NCI-H748 (cell line): ENCODE results near the gene DTWD2.

ENCODE experiments used
- DNase-seq: peaks from one replicate; lab custom pipeline; 2025; ENCODE audit not compliant: unreplicated experiment; lab: John Stamatoyannopoulos, UW

DTWD2 gene, protein sequence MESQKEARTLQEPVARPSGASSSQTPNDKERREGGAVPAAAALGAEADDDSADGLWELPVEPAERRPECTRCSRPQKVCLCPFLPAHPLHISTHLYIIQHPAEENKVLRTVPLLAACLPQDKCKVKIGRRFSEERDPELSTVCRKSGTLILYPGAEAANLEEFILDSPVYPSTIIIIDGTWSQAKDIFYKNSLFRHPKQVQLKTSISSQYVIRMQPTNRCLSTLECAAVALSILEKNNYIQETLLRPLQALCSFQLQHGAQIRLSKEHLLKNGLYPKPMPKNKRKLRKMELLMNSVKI

DNA sequence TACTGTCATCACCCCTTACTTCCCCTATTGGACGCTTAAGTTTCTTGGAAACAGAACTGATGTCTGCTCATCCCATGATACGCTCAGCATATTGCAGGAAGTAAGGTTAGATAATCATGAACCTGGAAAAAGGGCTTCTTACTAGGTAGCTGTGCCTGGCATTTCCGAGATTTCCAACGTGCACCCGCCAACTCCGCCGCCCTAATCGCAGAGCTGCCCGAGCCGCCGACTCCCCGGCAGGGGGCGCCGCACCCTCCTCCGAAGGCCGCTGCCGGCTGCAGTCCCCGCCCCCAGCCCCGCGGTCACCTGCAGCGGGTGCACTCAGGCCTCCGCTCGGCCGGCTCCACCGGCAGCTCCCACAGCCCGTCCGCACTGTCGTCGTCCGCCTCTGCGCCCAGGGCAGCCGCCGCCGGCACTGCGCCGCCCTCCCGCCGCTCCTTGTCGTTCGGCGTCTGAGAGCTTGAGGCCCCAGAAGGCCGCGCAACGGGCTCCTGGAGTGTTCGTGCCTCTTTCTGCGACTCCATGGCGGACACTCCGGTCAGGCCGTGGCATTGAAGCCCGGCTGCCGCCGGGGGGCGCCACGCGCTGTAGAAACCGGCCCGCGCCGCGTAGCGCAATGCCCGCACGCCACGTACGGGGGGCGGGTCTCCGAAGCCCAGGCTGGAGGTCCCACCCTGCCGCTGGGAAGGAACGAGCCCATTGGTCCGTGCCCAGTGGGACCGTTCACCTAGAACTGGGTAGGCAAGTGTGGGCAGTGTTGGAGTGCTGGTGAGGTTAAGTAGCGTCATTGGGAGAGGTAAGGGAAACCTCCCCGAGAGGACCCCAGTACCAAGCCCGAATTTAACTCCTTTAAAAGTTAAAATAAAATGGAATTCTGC, at the start of gene DTWD2:
DTWD2 (minus strand) TSS at position 560 of the 878 bp plus-strand sequence; CDS start at position 524, 36 bp downstream.
- peak; percentile 97 for DNase-seq

DNA sequence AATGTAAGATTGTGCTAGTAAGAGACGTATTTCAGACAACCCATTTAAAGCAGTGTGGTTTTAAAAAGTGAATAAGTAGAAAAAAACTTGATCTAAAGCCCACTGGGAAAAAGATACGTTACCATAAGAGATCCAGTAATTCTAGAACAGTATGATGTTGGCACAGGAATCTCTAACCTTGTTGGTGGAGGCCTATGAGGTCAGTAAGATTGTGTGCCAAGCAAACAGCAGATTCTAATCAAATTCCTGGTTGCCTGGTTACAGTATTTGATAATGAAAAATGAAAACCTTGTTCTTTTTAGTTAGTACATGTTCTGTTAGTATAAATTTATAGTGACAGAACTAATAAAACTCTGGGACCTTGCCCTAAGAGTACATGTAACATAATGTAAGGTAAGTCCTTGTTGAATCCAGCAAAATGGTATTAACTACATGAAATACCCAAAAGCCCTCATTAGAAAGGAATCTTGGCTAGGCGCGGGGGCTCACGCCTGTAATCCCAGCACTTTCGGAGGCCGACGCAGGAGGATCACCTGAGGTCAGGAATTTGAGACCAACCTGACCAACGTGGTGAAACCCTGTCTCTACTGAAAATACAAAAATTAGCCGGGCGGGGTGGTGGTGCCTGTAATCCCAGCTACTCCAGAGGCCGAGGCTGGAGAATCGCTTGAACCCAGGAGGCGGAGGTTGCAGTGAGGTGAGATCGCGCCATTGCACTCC, 49.3 kb upstream of the DTWD2 start:
- no peak for DNase-seq

DNA sequence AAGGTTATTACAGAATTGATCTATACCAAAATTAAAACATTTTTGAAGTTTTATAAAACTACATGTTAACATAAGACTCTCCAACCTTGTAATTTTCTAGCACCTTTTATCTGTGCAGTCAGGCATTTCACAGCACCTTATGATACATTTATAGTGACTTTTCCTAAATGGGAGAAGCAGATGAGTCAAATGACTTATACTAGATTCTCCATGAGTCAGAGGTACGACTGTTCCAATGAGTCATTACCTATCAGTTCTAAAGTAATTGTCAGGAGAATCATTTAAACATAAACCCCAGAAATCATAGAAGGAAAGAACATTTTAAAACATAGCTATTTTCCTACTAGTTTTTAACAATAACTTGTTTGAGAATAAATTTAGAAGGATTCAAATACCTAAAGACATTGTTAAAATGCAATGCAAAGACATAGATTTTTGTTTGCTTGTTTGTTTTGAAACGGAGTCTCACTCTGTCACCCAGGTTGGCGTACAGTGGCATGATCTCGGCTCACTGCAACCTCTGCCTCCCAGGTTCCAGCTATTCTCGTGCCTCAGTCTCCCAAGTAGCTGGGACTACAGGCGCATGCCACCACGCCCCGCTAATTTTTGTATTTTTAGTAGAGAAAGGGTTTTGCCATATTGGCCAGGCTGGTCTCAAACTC, 47.9 kb upstream of the DTWD2 start:
- DNase-seq: no peak

DNA sequence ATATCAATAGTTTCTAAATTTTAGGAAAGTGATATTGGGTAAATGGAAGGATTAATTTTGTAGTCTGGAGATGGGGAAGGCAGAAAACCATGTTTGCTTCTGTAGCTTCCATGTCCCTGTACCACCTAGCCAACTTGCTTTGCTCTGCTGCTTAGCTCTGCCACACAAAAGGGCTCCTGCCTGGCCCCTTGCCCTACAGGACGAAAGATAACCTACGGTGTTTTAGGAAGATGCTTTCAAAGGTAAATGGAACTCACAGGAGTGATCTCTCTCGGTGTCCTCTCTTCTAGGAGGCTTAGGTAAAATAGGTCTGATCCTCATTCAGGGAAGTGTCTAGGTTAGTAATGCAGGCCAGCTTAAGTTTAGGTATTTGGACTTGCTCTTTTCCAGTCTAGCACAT, 44.8 kb upstream of the DTWD2 start:
- DNase-seq: no peak

DNA sequence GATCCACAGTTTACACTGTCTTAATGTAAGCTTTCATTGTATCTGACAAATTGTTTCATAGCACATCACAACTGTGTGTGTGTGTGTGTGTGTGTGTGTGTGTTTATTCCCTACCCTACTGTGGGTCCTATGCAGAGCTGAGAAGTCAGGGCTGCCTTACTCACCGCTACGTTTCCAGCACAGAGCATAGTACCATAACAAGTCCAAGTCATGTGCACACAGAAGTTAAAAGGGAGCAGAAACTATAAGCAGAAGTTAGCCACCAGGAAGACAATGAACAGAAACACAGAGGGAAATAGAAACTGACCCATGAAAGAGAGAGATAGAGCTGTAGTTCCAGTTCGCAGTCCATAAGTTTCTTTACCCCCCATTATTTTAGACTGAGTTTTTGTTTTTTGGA, 44.3 kb upstream of the DTWD2 start:
- DNase-seq: no peak

DNA sequence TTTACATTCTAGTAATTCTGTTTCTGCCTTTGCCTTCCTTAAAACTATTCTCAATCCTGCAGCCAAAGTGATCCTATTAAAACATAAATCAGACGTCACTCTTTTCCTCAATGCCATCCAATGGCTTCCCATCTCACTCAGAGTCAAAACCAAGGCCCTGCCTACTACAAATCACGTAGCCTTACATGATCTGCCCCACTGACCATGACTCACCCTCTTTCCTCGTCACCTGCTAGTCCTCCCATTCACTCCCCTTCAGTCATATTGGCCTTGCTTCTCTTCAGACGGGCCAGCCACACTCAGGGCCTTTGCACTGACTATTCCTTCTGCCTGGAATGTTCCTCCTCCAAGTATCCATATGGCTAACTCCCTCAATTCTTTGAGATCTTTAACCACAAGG, 43.6 kb upstream of the DTWD2 start:
- DNase-seq: no peak

DNA sequence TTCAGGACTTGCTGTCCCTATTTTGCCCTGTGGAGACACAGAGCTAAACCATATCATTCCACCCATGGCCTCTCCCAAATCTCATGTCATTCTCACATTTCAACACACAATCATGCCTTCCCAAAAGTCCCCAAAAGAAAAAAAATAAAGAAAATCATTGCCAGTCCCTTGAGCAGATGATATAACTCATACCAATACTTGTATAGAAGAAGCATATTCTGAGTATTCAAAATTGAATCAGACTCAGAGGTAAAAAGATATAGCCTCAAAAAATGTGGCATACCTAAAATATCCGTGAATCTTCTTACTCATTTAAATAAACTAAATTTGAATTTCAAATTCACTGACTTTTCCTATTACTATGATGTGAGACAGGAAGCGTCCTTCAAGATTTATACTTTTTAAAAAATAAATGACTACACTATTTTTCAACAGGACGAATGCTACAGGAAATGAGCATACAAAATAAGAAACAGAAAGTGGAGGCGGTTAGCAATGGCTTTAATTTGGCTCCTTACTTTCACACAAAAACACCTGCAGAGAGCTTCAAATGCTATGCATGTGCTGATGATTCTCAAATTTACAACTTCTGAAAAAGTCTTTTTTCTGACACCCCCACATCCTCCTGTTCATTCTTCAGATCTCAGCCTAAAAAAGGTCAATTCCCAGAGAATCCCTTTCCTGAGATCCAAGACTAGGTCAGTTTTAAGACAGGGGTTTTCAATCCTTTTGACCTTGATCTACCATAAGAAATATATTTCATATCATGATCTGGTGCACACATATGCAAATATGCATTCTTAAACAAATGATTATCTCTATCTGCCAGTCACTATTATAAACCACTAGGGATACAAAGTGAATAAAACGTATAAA, 42.9 kb upstream of the DTWD2 start:
- DNase-seq: no peak

DNA sequence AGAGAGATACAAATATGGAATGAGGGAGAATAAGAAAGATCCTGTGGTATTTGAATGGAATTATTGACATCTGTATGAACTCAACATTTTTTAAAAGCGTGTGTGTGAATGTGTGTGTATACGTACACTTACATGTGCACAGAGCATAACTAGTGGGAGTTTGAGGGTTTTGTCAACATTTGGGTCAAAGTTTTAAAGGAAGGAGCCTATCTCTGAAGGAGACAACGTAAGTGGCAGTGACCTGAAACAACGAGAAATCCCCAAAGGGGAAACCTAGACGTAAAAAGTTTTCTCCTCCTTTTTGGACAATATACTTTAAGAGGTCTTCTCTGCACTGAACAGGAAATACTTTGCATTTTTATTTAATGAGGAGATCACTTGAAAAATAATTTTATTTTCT, 40.2 kb upstream of the DTWD2 start:
- DNase-seq: no peak

DNA sequence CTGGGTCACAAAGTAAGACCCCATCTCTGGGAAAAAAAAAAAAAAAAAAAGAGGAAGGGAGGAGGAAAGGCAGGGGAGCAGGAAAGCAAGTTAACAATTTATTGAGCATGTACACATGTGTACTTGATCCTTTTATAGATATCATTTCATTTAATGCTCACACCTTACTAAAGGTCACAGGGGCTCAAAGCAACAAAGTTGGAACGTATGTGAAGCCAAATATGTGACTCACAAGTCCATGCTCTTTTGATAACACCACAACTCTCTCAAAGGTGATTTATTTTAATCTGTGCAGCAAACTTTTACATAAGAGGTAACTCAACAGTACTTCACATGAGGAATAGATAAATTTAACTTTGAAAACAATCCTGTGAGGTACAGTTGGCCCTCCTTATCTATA, 34.4 kb upstream of the DTWD2 start:
- DNase-seq: no peak

DNA sequence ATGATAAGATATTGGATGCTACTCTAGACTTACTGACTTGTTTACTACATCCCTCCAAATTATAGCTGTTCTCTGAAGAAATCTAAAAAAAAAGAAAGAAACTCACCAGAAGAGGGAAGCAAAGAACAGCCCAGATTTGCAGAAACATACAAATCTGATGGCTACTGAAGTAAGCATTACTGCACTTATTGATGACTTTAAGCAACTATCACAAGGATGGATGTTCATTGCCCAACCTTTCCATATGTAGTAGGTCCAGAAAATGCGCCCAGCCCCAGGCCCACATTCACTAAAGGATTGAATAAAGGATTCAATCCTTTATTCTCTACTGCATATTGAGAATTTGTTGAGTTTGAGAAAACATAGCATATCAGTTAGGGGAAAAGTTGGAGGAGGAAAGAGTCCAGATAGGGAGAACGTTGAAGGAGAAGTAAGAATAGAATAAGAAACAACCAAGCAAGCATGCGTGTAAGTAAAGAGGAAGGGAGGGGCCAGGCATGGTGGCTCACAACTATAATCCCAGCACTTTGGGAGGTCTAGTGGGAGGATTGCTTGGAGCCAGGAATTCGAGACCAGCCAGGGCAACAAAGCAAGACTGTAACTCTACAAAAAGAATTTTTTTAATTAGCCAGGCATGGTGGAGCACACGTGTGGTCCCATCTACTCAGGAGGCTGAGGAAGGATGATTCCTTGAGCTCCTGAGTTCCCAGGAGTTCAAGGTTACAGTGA, 33.8 kb upstream of the DTWD2 start:
- DNase-seq: peak; percentile 23

DNA sequence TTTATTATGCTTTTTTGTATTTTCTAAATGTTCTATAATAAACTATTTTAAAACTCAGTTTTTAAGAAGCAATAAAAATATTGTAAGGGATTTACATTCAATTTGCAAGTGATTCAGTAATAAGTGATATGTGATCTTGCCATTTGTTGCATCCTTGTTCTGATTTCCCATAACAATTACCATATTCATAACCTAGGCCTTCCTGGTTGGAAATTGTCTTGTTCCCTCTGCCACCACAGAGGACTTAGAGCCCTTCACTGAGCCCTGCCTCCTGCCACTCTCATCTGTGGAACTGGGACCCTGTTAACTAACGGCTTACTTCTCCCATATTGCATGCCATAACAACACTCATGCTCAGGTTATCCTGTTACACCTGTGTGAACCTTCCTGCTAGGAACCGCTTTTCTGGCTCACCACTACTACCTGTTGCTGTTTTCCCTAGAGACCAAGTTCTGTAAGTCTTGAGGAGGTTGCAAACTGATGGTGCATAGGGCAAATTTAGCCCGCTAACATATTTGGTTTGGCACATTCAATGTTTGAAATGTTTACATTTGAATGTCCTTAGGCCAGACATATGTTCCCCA, 32.9 kb upstream of the DTWD2 start:
- no peak for DNase-seq

DNA sequence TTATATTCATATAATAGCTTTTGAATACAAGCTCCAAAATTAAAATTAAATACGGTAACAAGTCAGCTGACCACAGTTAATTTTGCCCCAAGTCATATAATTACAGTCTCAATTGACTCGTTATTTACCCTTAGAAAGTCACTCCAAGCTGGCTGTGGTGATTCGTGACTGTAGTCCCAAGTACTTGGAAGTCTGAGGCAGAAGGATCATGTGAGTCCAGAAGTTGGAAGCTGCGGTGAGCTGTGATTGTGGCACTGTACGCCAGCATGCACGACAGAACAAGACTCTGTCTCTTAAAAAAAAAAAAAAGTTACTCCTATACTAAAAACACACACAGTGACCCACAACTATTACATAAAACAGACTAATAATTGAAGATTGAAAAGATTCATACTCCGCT, 31.6 kb upstream of the DTWD2 start:
- peak; percentile 6 for DNase-seq

DNA sequence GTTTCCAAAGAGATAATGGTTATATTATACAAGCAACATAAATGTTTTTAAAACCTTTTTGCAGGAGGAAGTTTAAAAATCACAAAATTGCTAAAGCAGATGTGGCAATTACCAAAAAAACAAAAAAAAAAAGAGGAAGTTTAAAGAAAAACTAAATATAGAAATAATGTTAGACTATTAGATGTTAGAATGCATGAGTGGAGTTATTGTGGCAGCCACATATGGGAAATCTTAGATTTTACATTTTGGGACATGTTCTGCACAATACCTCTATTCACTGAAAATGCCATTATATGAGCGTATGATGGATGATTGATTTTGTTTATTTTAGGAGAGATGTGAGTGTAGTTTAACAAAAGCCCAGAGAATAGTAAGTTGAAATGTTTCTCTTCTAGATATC, 31.2 kb upstream of the DTWD2 start:
- no peak for DNase-seq

DNA sequence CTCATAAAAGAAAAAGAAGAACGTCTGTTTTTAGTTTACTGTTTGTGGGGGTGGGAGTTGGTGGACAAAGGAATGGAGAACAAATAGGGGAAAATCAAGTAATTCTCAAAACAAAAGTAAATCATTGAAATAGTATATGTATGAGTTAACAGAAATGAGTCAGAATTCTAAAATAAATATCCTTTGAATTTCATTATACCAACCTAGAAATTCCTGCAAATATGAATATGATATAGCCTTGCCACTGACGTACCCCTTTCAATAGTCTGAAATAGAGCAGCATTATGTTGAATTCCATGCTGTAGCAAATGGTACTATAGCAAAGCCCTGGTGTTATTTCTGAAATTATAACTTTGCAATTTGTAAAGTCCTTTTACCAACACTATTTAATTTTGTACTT, 29.6 kb upstream of the DTWD2 start:
- no peak for DNase-seq

DNA sequence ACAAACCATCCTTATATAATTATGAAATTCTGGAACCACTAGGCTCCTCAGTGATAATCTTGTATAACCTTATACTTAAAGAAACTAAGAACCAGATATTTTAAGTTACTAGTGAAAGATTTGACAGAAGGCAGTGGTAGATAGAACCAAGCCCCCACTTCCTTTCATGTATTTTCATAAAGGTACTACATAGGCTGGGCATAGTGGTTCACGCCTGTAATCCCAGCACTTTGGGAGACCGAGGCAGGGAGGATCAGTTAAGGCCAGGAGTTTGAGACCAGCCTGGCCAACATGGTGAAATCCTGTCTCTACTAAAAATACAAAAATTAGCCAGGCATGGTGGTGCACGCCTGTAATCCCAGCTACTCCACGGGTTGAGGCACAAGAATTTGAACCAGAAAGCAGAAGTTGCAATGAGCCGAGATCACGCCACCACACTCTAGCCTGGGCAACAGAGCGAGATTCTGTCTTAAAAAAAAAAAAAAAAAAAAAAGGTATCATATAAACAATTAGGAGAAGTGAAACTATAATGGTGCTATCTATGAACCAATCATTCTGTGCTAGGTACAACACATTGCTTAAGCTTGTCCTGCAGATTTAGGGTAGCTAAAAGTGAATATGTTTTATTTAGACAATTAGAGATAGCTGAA, 27.9 kb upstream of the DTWD2 start:
- DNase-seq: no peak

DNA sequence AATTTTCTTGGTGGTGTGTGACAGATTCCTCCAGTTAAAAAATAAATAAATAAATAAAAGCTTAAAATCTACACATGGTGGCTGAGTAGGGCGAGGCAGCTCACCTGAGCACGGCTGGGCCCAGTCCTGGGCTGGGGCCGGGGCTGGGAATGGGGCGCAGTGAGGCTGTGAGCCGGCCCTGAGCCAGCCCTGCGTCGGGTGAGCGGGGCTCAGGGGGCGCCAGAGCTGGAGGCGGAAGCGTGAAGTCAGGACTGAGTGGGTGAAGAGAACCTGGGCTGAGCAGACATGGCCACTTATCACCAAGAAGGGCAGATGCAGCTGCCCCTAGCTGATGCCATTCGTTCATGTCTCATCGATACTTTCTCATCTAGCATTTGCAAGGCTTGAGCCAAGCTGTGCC, 22.8 kb upstream of the DTWD2 start:
- no peak for DNase-seq

DNA sequence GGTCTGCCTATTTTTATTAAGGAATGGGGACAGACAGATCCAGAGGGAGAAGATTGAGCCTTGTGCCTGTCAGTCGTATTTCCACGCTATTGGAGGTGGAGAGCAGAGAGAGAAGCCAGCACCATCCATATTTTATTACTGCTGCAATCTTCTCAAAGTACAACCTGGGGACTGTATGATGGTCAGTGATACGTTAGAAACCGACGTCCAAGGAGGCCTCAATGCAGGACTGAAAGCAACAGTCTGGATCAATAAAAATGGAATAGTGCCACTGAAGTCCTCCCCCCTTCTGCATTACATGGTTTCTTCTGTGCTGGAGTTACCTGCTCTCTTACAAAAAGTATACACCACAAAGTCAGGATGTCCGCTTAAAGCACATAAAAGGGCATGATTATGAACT, 21.9 kb upstream of the DTWD2 start:
- no peak for DNase-seq

DNA sequence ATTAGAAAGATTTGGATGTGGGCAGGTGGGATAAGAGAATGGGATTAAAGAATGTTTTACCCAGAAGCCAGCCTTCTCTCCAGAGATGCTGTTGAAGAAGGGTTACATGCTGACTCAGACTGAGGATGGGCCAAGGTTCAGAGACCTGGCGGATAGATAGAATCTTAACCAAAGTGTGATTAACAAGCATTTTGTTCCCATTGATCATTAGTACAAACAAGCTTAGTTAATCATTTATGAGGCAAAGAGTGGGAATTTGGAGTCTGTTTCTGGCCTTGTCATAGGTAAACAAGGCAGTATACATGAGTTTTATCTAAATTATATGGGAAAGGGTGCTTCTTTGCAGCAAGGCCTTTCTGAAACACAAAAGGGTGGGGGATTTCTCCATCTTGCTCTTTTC, 20.8 kb upstream of the DTWD2 start:
- no peak for DNase-seq

DNA sequence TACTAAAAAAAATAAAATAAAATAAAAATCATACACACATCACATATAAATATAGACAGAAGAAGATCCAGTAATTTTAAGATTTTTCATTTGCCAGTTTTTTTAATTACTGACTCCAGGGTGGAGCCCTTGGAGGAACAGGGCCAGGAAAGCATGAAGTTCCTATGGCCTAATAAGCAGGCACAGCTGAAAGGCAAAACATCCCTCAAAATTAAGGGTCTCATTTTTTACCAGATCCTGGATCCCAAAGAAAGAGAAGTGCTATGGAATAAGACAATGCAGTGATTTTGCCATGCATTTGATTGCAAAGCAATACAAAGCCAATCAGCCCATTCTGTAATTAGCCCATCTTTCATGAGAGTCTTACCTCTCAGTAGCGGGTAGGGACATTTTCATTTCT, 11.3 kb upstream of the DTWD2 start:
- no peak for DNase-seq
